ENCODE results near the gene TK1. TPM values are rescaled to one million over a fixed set of nuclear protein-coding genes. Genes with fewer than 3 reads are reported as not detected.

The TK1 gene
- total RNA-seq, 1 experiment from 2014 or later = 153 TPM

DNA sequence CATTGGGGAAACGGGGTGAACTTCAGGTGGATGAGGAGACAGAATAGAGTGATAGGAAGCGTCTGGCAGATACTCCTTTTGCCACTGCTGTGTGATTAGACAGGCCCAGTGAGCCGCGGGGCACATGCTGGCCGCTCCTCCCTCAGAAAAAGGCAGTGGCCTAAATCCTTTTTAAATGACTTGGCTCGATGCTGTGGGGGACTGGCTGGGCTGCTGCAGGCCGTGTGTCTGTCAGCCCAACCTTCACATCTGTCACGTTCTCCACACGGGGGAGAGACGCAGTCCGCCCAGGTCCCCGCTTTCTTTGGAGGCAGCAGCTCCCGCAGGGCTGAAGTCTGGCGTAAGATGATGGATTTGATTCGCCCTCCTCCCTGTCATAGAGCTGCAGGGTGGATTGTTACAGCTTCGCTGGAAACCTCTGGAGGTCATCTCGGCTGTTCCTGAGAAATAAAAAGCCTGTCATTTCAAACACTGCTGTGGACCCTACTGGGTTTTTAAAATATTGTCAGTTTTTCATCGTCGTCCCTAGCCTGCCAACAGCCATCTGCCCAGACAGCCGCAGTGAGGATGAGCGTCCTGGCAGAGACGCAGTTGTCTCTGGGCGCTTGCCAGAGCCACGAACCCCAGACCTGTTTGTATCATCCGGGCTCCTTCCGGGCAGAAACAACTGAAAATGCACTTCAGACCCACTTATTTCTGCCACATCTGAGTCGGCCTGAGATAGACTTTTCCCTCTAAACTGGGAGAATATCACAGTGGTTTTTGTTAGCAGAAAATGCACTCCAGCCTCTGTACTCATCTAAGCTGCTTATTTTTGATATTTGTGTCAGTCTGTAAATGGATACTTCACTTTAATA, 37.6 kb upstream of the TK1 start:
- TF ChIP-seq REST (IDR thresholded peaks at IDR 0.05; ENCODE audit: insufficient read depth in 1 of 2, low read depth in 2 of 2, low read length in 1 of 2) = no peak
- TF ChIP-seq, protein P1, sequence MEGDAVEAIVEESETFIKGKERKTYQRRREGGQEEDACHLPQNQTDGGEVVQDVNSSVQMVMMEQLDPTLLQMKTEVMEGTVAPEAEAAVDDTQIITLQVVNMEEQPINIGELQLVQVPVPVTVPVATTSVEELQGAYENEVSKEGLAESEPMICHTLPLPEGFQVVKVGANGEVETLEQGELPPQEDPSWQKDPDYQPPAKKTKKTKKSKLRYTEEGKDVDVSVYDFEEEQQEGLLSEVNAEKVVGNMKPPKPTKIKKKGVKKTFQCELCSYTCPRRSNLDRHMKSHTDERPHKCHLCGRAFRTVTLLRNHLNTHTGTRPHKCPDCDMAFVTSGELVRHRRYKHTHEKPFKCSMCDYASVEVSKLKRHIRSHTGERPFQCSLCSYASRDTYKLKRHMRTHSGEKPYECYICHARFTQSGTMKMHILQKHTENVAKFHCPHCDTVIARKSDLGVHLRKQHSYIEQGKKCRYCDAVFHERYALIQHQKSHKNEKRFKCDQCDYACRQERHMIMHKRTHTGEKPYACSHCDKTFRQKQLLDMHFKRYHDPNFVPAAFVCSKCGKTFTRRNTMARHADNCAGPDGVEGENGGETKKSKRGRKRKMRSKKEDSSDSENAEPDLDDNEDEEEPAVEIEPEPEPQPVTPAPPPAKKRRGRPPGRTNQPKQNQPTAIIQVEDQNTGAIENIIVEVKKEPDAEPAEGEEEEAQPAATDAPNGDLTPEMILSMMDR (IDR thresholded peaks at IDR 0.05) = no peak
- TF ChIP-seq TCF7L2 (IDR thresholded peaks at IDR 0.05; ENCODE audit: low read depth, low read length) = no peak
- peak; percentile 46; the same call in 1 of the 2 replicates for TF ChIP-seq POLR2AphosphoS5 (IDR thresholded peaks at IDR 0.05; ENCODE audit: low read depth, low read length)
- no peak for TF ChIP-seq SIN3A (IDR thresholded peaks at IDR 0.05; ENCODE audit: borderline replicate concordance, insufficient read depth, low read depth, low read length)
- ATAC-seq = no peak
- POLR2A ChIA-PET = no interaction called here
- no TSS peak for BruUV-seq (replicated peaks)
- in situ Hi-C loops (cut with HindIII; ENCODE audit: low pct_unique_long_range_greater_than_20kb, low sequenced_read_pairs) (no loop called here), intact Hi-C loops (cut with micrococcal nuclease; ENCODE audit: unreplicated experiment) (no loop called here)
- Histone ChIP-seq H3K36me3 (ENCODE audit: control insufficient read depth, insufficient read depth, low read length) (peaks cover 7% of the 10 kb centered on the region; the same call in 1 of the 2 replicates), H3K4me3 (ENCODE audit: low read depth in 2 of 2, low read length in 2 of 2) (no peak overlapping the region), H3K4me1 (ENCODE audit: control insufficient read depth, insufficient read depth, low read length) (no peaks in the 10 kb centered on the region), H3K27ac (ENCODE audit: low read length) (no peak overlapping the region), H3K27me3 (ENCODE audit: control insufficient read depth, insufficient read depth, low read length) (no peaks in the 10 kb centered on the region), H3K9me3 (ENCODE audit: control insufficient read depth, insufficient read depth, low read depth, low read length) (no peaks in the 10 kb centered on the region)
- CTCF ChIA-PET = no interaction called here
- DNase-seq (ENCODE audit: low read depth, low spot score) = no peak

DNA sequence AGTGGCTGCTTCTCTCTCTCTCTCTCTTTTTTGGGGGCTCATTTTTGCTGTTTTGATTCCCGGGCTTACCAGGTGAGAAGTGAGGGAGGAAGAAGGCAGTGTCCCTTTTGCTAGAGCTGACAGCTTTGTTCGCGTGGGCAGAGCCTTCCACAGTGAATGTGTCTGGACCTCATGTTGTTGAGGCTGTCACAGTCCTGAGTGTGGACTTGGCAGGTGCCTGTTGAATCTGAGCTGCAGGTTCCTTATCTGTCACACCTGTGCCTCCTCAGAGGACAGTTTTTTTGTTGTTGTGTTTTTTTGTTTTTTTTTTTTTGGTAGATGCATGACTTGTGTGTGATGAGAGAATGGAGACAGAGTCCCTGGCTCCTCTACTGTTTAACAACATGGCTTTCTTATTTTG, 36.9 kb upstream of the TK1 start:
- TF ChIP-seq TCF7L2 (IDR thresholded peaks at IDR 0.05; ENCODE audit: low read depth, low read length) (no peak), REST (IDR thresholded peaks at IDR 0.05; ENCODE audit: insufficient read depth in 1 of 2, low read depth in 2 of 2, low read length in 1 of 2) (no peak), POLR2AphosphoS5 (IDR thresholded peaks at IDR 0.05; ENCODE audit: low read depth, low read length) (no peak), SIN3A (IDR thresholded peaks at IDR 0.05; ENCODE audit: borderline replicate concordance, insufficient read depth, low read depth, low read length) (no peak)
- TF ChIP-seq, protein P1 (IDR thresholded peaks at IDR 0.05) = no peak
- BruUV-seq (replicated peaks) = no TSS peak
- no peak overlapping the region for H3K27ac ChIP-seq (ENCODE audit: low read length)

More for the DNA sequence above, 36.9 kb upstream of the TK1 start:
- Histone ChIP-seq H3K9me3 (ENCODE audit: control insufficient read depth, insufficient read depth, low read depth, low read length) (no peaks in the 10 kb centered on the region), H3K4me3 (ENCODE audit: low read depth in 2 of 2, low read length in 2 of 2) (no peak overlapping the region), H3K27me3 (ENCODE audit: control insufficient read depth, insufficient read depth, low read length) (no peaks in the 10 kb centered on the region), H3K4me1 (ENCODE audit: control insufficient read depth, insufficient read depth, low read length) (no peaks in the 10 kb centered on the region), H3K36me3 (ENCODE audit: control insufficient read depth, insufficient read depth, low read length) (peaks cover 7% of the 10 kb centered on the region; the same call in 1 of the 2 replicates)
- CTCF ChIA-PET = no interaction called here
- DNase-seq (ENCODE audit: low read depth, low spot score) (no peak), ATAC-seq (no peak)
- in situ Hi-C loops (cut with HindIII; ENCODE audit: low pct_unique_long_range_greater_than_20kb, low sequenced_read_pairs) = no loop called here
- POLR2A ChIA-PET = interaction anchor here (0.6 kb wide), 1 partner anchor 92 kb away, joined by 6 read pairs; no protein-coding TSS in a partner anchor
- intact Hi-C loops (cut with micrococcal nuclease; ENCODE audit: unreplicated experiment) = no loop called here
